Urothelium cell line (cell line): ENCODE data around the gene CUX1.
"Not testable (repeated sequence)": the region's sequence is repeated elsewhere in the genome, so short reads cannot be mapped to it uniquely, and the experiment has no call there.

Experiments used
- DNase-seq: peaks from one replicate; pipeline ENCODE4 v3.0.0; 2011; ENCODE audit warnings: low spot score, mixed read lengths
- FAIRE-seq: peaks from 2 replicates; lab custom pipeline; 2011; peaks lifted over from hg19 to GRCh38; lab: Jason Lieb, UNC

Gene CUX1

GRCh38 chr7:102305414-102306268, 488.2 kb downstream of the CUX1 start:
- FAIRE-seq (no peak), DNase-seq (no peak)

DNA sequence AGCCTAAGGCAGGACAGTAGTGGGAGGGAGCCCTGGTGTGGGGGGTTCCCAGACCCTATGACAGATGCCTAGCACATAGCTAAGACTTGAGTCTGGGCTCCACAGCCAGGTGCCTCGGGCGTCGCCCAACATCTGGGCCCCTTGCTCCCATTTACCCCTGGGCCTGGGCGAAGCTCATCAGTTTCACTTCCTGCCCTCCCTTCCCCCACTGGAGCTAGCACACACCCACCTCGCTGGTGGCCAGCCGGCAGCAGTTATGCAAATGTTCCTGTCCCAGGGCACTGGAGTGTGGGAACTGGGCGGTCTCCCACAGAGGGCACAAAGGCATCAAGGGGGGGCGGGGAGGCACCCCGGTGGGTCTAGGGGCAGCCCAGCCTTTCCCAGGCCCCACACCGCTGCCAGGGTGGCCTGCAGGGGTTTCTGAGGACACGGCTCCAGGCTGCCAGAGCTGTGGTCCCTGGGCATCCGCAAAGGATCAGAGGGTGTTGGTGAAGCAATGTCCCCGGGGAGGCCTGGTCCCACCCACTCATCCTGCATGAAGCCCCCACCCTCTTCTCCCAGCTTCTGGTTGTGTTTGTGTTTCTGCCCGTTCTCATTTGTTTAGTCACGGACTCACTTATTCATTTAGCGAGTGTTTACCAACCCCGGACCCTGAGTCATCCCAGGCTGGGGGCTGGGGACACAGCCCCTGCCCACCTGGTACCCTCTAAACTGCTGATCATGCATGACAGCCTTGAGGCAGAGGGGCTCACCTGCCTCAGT, 489.7 kb downstream of the CUX1 start:
- FAIRE-seq (peak; percentile 13), DNase-seq (peak; percentile 71)

DNA sequence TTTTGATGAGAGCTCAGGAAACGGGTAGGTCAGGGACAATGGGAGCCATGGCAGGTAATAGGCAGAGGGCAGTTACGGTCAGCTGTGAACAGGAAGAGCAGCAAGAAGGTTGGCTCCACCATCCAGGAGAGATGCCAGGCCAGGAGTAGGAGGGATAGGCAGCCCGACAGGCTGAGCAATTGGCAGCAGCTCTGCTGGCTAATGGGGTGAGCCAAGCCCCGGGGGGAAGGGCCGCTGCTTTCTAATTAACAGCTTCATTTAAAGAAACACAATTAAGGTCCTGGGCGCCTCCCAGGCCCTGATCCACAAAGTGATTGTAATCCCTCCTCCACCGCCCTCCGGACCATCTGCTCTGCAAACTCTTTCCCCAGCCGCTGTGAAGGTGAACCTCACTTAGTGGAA, 493.0 kb downstream of the CUX1 start:
- FAIRE-seq (no peak), DNase-seq (no peak)

DNA sequence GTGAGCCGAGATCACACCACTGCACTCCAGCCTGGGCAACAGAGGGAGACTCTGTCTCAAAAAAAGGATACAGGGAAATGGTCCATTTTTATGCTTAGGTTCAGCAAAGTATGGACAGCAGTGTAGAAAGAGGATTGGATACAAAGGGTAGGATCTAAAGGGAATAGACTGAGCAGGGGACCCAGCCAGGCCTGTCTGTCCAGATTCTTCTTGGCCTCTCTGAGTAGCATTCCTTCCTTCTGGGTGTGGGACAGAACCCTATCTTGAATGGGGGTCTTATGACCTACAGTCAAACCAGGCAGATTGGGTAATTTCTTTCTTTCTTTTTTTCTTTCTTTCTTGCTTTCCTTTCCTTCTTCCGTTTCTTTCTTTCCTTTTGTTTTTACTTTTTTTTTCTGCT, 494.9 kb downstream of the CUX1 start:
- no peak for DNase-seq
- FAIRE-seq, result no peak

DNA sequence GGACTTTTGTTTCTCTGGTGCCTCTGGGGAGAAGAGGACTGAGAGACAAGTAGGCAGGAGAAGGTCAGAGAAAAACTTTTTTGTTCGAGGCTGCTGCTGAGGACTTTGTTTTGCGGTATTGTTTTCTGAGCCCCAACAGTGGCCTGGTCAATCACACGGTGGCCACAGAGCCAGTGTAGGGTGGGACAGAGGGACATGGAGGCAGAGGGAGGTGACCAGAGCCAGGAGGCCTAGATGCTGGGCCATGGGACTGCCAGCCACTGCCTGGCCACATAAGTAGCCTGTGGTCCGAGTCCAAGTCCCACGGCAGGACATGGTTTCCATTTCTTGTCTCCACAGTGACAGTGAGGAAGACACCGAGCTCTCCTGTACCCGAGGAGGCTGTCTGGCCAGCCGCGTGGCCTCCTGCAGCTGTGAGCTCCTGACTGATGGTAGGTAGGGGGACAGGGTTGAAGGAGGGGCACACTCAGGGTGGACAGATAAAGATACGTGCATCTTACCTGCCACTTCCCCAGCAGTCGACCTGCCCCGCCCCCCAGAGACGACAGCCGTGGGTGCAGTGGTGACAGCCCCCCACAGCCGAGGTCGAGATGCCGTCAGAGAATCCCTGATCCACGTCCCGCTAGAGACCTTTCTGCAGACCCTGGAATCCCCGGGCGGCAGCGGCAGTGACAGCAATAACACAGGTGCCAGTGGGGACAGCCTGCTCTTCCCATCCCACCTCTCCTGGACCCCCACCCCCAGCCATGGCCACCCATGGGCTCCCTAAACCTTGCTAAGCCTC, 496.8 kb downstream of the CUX1 start:
- no peak for DNase-seq

GRCh38 chr7:102317231-102318059, 500.0 kb downstream of the CUX1 start:
- FAIRE-seq, result no peak
- no peak for DNase-seq

More for the DNA sequence above, 496.8 kb downstream of the CUX1 start:
- no peak for FAIRE-seq

DNA sequence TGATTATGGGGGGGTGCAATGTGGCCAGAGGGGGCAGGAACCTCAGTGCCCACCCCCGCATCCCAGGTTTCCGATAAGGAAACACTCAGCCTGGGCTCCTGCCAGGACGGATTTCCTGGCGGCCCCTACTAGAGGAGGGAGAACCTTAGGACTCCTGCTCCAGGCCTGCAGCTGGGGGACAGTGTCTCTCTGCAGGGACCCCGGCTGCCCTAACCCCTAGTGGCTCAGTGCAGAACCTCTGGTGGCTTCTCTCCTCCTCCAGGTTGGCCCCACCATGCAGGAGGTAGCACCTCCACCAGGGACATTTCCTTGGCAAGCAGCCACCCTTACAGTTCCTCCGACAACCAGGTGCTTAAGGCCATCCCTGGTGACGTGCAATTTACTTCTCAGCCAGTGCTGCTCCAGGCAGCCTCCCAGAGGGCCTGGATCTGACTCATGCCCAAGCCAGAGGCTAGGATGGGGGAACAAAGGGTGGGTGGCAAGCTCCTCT, 501.1 kb downstream of the CUX1 start:
- peak; percentile 60 for DNase-seq

DNA sequence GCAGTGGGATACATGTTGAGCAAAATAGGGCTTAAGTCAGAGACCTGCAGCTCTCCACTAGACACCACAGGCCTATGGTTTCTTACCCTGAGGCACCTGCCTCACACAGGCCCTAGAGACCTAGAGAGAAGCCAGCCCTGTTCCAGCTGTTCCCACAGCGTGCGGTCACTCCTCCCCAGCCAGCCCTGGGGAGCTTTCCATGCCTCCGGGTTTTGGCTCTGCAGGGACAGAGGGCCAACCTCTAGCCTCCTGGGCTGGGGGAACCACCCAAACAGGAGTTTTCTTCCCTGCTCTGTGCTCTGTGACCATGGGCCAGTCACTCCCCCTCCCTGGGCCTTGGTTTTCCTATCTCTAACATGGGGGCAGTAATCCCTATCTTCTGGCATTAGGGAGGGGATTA, 502.2 kb downstream of the CUX1 start:
- no peak for DNase-seq
- FAIRE-seq, result no peak

More for the DNA sequence above, 501.1 kb downstream of the CUX1 start:
- FAIRE-seq, result no peak

GRCh38 chr7:102320181-102320580, 502.8 kb downstream of the CUX1 start:
- FAIRE-seq (no peak), DNase-seq (no peak)

- DNase-seq (no peak), FAIRE-seq (peak; percentile 85)
These were observed 503.4 kb downstream of the CUX1 start for GRCh38 chr7:102320601-102321350.

GRCh38 chr7:102321351-102322201, 504.1 kb downstream of the CUX1 start:
- DNase-seq, result no peak

DNA sequence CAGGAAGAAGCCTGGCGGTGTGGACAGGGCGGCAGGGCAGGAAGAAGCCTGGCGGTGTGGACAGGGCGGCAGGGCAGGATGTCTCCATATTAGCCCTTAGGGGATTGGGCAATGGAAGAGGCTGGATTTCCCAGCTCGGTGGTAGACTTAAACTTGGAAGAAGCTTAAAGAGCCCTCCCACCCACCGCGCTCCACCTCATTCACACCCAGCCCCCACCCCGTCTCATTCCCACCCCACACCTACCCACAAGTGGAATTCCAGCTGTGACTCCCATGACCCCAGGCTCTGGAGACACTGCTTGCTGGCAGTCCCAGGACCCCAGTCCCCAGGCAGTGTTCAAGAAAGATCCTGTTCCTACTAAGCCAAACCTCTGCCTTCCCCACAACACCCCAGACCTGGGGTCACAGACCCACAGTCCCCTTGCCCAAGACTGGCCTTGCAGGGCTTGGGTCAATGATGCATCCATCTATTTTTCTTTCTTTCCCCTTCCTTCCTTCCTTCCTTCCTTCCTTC, 504.8 kb downstream of the CUX1 start:
- DNase-seq (no peak), FAIRE-seq (no peak)

More at GRCh38 chr7:102321351-102322201, 504.1 kb downstream of the CUX1 start:
- FAIRE-seq, result no peak

DNA sequence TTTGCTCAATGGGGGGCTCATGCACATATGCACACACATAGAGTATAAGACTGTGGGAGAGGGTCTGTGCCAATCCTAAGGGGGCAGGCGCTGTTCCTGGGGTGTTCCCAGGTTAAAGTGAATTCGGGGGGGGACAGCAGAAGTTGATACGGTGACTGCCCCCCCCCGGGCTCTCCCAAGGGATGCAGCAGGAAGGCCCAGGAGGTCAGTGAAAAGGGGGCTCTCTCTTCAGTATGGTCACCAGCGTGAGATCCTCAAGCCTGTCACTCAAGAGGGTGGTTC, 506.4 kb downstream of the CUX1 start:
- DNase-seq (no peak), FAIRE-seq (no peak)

- FAIRE-seq, result not testable (repeated sequence)
These were observed 507.7 kb downstream of the CUX1 start for GRCh38 chr7:102325106-102325505.

GRCh38 chr7:102326157-102326889, 508.9 kb downstream of the CUX1 start:
- no peak for DNase-seq
- no peak for FAIRE-seq

More at GRCh38 chr7:102325106-102325505, 507.7 kb downstream of the CUX1 start:
- DNase-seq, result not testable (repeated sequence)

GRCh38 chr7:102327183-102327582, 509.8 kb downstream of the CUX1 start:
- DNase-seq, FAIRE-seq: not testable (repeated sequence)

DNA sequence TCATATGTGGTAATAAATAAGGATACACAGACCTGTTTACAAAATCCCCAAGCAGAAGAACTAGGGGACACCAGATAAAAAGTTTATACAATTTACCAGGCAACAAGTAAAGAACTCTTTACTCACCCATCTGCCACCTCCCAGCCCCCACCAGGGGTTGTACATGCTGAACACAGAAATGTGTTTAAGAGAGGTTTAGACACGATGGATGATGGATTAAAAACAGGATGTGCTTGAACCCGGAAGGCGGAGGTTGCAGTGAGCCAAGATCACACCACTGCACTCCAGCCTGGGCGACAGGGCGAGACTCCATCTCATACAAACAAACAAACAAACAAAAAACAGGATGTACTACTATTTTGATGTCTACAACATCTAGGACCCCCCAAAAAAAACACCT, 511.4 kb downstream of the CUX1 start:
- FAIRE-seq, result peak; percentile 61

DNA sequence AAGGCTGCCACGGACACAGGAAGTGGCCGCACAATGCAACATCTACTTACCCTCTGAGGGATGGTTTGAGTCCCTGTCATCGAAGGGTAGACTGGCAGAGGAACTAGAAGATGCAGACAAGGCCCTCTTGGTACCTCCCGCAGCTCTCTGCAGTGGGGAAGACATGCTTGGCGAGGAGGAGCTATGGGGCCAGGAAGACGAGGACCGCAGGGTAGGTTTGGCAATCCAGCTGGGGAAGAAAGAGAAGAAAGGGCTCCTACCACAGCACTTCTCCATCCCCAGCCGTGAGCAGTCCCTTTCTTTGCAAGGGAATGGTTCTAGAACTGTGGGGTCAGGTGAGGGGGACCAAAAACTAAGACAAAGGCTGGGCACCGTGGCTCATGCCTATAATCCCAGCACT, 511.9 kb downstream of the CUX1 start:
- FAIRE-seq, result peak; percentile 91
- not testable (repeated sequence) for DNase-seq

More for the DNA sequence above, 511.4 kb downstream of the CUX1 start:
- DNase-seq, result not testable (repeated sequence)
